GM21723 (cell line): ENCODE results near the gene NDRG4.

ENCODE experiments used
- ATAC-seq: cut with Tn5 transposase; IDR thresholded peaks from one replicate; pipeline ENCODE4 v1.9.1; 2021; ENCODE audit warnings: mild to moderate bottlenecking, moderate library complexity; ENCODE audit not compliant: unreplicated experiment

The NDRG4 gene

DNA sequence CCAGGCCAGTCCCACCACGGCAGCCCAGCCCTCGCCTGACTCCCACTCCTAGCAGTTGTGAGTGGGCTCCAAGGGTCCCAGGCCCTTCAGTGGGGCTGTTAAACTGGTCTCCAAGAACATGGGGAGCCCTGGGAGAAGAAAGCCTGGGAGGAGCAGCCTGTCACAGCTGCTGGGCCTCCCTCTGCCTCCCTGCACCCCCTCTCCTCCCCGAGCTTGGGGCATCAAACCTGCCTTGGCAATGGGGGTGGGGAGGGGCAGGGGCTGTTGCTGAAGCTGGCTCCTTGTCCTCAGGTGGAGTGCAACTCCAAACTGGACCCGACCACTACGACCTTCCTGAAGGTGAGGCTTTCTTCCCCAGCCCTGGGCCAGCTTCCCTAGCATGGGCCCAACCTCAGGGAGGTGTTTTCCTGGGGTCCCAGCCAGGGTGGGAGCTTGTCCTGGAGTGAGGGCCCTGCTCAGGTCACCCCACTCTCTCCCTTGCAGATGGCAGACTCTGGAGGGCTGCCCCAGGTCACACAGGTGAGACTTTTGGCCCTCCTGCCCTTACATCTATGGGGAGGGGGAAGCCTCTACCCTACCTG is 8.8 kb downstream of the NDRG4 start:
- no peak for ATAC-seq

DNA sequence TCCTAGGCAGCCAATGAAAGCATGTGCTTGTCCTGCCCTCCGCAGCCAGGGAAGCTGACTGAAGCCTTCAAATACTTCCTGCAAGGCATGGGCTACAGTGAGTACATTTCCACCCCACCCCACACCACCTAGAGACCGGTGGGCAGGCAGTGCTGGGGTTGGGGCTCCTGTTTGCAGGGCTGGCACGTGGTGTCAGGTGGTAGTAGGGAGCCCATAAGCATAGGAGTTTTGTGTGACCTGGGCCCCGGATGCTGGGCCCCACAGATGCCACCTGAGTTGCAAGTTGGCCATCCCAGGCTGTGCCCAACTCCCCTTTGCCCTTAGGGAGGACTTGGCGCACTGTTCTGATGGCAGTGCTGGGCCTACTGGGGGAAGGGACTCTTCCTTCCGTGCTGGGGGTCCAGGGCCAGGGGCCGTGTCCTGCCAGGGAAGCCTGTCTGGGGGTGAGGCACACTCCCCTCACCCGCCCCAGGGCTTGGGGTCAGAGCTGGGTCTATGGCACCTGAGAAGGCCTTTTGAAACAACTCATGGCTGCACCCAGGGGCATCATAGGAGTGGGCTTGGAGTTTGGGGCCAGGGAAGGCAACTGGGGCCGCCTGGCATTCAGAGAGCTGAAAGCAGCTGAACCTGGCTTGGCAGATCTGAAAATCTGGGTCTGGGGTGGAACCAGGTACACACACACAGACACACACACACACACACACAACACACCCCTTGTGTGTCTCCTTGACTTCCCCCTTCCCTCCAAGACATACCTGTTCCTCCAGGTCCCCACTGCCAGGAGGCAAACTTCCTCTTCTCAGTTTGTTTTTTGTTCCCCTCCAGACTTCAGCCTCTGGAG is 9.5 kb downstream of the NDRG4 start:
- ATAC-seq, result no peak

DNA sequence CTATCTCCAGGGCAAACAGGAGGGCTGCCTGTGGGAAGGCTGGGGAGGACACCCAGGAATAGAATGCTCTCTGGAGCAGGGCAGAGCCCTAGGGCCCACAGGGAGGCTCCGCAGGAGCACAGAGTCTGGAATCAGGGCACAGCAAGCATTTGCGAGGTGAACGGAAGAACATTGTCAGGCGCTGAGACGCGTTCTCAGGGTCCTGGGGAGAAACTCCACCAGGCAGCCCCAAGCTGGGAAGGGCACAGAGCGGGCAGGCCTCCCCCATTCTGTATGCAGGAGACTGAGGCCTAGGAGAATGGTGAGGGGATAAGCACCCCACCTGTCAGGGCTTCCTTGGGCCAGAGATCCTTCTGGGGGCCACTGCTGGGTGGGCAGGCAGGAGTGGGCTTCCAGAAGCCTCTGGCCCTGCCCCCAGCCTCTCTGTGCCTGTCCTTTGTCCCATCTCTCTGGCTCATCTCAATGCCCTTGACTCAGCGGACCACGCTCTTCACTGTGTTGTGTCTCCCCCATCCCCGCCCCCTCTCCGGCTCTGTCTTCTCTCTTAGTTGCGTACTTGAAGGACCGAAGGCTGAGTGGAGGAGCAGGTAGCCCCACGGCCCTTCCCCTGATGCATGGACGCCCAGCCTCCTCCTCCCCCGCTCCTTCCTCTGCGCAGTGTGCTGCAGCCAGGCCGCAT is 10.3 kb downstream of the NDRG4 start:
- no peak for ATAC-seq

DNA sequence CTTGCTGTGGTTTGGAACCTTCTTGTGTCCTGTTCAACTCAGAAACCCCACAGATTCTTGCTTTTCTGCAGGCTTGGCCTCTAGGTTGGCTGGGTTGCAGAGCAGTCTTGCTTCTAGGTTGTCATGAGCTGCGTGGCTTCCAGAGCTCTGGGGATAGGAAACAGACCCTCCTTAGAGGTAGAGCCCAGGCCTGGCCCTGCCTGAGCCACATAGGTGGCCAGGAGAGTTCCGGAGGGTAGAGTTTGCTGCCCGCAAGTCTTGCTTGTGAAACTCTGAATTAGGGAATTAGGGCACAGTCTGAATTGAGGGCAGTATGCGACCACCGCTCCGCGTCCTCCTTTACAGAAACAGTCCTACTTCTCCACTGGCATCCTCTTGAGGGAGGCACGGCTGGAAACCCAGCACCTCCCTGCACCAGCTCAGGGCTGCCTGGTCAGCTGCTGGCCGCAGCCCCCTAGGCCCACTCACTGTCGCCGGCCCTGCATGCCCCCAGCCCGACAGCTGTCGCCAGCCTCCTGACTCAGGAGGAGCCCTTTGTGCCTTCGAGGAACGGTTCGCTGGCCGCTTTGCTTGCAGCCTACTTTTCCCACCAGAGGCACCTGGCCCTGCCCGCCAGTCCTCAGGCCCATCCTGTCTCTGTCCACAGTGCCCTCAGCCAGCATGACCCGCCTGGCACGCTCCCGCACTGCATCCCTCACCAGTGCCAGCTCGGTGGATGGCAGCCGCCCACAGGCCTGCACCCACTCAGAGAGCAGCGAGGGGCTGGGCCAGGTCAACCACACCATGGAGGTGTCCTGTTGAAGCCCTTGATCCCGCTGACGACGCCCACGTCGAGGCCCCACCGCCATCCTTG is 11.1 kb downstream of the NDRG4 start:
- ATAC-seq, result no peak

DNA sequence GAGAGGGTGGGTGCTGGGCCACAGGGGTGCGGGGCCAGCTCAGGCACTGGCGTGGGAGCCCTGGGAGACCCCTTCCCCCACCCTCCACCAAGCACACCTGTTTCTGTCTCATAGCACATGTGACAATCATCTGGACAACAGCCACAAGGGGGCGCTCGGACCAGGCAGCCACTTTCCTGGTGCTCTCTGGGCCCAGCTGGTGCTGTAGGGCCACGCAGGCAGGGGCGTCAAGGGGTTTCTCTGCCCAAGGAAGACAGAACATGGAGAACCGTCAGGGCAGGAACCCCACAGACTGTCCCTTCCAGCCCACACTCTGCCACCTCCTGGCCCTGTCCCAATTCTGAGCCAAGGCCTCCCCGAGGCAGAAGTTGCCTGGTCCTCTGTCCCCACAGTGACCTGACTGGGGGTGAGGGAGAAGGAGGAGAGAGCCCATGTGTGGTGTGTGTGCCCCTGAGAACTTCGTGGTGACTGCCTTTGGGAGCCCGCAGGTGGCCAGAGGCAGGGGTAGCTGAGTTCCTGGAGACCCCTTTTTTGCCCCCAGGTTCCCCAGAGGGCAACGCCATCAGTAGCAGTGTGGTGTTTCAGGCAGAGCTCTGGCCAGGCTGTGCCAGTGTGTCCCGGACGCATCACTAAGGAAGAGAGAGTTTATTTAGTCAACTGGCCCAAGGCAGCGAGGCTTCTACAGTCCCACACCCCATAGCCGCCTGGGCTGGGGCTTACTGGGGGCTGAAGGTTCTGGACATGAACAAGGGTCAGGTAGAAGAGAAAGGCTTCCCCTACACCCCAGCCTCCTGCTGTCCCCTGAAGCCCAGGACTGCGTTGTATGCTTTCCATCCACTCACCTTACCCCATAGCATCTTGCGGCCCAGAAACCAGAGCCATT is 12.2 kb downstream of the NDRG4 start:
- ATAC-seq, result no peak

DNA sequence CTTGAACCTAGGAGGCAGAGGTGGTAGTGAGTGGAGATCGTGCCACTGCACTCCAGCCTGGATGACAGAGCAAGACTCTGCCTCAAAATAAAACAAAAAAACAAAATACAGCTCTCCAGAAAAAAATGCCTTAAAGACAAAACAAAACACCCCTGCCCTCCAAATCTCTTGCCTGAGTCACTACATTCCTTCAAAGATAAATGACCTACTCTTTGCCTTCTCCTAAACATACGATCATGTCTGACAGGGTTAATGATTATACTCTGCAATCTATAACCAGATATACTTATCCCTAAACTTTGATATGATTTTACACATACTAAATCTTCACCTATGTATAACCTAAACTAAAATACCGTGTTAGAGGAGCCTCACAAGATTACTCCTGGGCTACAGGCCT is 13.9 kb downstream of the NDRG4 start:
- no peak for ATAC-seq

DNA sequence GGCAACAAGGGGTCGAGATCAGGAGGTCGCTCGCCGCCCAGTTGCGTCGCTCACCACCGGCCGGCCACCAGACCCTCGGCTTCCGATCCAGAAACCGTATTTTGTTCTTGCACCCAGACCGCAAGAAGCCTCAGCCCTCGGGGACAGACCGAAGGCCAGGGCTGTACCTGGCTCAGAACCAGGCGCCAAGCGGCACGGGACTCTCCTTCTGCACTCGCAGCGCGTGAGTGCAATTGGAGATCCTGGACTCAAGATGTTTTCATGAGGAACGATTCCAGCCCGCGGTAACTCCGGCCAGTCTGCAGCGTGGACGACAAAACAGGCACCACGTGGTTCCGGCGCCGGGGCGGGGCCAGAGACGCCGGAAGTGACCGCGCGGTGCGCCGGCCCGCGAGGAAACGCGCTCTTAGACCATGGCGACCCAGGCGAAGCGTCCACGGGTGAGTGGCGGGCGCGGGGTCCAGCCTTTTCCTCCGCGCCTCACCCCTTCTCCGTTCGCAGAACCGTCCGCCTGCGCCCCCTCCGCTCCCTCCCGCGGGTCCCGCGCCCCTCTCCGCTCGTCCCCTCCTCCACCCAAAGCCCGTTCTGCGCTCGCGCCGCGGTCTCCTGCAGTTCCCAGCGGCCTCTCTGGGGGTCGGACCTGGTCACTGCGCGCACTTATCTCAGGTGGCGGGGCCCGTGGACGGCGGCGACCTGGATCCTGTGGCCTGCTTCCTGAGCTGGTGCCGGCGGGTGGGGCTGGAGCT is 15.4 kb downstream of the NDRG4 start, which contains the start of gene SETD6:
TSS of gene SETD6 (plus strand) at position 393 of the 746 bp plus-strand sequence. CDS start at position 414, 21 bp downstream.
- peak; percentile 76 for ATAC-seq

DNA sequence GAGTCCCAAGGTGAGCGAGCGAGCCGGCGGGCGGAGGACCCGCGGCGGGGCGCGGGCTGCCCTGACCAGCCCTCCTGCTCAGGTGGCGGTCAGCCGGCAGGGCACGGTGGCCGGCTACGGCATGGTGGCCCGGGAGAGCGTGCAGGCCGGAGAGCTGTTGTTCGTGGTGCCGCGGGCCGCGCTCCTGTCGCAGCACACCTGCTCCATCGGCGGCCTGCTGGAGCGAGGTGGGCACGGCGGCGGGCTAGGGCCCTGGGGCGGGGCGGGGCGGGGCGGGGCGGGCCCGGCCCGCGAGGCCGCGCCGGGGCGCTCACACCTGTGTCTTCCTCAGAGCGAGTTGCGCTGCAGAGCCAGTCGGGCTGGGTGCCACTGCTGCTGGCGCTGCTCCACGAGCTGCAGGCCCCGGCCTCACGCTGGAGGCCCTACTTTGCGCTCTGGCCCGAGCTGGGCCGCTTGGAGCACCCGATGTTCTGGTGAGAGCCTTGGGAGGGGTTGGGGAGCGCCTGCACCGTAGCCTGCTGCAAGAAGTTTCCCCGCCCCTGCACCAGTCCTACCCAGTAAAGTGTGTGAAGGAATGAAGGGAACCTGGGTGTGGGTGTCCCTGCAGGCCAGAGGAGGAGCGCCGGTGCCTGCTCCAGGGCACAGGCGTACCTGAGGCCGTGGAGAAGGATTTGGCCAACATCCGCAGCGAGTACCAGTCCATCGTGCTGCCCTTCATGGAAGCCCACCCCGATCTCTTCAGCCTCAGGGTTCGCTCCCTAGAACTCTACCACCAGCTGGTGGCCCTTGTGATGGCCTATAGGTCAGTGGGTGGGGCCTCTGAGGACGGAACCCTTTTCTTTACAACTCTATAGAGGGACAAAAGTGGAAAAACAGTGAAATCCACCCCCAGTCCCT is 16.2 kb downstream of the NDRG4 start:
- peak; percentile 45 for ATAC-seq

DNA sequence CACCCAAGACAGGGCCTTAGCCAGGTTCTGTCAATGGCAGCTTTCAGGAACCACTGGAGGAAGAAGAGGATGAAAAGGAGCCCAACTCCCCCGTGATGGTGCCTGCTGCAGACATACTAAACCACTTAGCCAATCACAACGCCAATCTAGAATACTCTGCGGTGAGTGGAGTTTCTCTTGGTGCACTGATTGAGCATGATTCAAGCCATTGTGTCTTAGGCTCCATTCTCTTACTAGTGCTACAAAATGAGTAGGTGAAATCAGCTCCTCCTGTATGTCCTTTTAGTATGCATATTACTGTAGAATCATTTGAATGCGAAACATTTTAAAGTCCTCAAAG is 16.8 kb downstream of the NDRG4 start:
- ATAC-seq, result no peak

DNA sequence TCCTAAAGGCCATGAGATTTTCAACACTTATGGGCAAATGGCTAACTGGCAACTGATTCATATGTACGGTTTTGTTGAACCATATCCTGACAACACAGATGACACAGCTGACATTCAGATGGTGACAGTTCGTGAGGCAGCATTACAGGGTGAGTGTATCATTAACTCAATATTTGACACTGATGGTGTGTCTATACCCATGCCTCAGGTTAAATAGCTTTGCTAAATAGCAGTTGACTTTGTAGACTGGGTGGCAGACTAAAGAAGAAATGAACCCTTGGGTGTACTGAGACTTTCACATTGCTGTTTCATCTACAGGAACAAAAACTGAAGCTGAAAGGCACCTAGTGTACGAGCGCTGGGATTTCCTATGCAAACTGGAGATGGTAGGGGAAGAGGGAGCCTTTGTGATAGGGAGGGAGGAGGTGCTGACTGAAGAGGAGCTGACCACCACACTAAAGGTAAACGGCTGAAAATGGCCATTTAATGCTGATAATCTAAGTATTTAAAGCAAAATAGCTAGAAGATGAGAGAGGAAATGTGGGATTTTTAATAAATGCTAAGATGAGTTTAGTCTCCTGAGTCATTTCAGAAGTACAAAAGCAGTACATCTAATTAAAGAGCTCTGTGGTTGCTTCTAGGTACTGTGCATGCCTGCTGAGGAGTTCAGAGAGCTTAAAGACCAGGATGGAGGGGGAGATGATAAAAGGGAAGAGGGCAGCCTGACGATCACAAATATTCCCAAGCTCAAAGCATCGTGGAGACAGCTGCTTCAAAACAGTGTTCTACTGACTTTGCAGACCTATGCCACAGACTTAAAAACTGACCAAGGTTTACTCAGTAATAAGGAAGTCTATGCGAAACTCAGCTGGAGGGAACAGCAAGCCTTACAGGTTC is 18.4 kb downstream of the NDRG4 start:
- peak; percentile 52 for ATAC-seq

DNA sequence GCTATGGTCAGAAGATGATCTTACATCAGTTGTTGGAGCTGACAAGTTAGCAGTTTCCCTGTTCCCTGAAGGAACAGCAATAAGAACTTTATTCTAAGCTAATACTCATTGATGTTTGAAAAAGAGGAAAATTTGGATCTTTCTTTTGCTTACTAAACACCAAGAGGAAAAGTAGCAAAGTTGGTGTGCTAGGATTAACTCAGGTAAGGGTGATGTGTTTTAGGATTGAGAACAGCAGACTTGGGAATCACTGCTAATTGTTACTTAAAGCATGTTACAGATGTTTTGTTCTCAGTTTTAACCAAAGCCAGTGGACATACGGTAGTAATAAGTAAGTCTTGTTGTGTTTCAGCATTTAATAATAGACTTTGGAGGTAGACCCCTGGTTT is 19.0 kb downstream of the NDRG4 start:
- no peak for ATAC-seq

DNA sequence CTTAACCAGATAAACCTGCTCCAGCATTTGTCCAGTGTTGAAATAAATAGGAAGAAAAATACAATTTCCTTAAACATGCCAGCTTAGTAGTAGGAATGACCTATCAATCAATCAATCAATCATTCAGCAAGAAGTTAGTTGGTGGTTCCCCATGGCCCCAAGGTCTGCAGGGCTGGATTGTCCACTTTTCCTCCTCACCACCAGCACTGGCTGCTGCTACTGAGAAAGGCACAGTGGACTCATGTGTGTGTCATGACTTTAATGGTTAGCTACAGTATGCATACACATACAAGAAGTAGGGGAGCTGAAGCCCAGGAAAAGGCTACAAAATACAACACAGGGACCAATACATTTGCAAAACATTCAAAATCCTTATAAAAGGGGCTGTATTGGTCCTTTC is 19.8 kb downstream of the NDRG4 start:
- no peak for ATAC-seq

DNA sequence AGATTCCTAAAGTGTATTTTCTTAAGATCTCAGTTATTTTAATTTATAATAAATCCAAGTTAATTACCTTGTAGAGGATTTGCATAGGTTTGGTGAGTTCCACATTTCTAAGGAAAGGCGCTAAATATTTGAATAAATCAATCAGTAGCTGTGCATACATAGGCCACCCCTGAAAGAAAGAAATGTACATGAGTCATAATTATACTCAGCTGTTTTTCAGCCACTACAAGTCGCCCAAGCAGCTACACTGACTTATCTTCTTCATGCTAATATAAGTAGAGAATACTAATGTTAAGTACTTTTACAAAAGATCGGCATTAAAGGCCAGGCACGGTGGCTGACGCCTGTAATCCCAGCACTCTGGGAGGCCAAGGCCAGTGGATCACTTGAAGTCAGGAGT is 30.2 kb downstream of the NDRG4 start:
- ATAC-seq, result no peak

DNA sequence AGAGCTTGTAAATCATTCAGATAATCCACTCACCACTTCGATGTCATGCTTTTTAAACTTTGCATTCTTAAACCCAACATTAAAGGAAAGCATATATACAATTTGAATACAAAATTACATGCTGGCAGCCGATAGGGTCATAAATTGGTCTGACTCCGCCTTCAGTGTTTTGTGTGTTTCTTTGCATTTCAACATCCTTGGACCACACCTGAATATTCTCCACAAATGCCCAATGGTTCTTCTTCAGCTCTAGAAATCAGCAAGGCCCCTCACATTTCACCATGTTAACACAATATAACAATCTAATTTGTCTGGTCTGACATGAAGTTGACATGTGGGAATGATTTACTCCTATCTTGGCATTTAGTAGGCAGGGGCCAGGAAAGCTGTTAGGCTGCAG is 32.5 kb downstream of the NDRG4 start:
- no peak for ATAC-seq

DNA sequence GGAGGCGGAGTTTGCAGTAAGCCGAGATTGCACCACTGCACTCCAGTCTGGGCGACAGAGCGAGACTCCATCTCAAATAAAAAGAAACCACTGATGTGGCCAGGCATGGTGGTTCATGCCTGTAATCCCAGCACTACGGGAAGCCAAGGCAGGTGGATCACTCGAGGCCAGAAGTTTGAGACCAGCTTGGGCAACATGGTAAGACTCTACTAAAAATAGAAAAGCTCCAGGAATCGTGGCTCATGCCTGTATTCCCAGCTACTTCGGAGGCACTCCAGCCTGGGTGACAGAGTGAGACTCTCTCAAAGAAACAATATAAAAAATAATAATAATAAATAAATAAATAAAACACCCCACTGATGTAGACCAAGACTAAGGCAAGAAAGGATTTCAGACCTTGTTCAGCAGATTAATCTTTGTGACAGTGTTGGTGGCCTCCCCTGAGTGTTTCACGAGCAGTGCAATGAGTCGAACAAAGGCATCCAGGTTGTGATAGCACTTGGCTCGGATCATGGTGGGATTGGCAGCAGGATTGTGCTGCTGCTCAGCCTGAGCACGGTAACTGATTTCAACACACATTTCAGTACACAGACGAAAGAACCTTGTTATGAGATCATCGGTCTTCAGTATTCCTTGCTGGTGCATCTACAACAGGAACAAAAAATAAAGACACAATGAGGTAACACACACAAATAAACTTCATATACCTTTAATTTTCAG is 34.0 kb downstream of the NDRG4 start:
- ATAC-seq, result no peak

DNA sequence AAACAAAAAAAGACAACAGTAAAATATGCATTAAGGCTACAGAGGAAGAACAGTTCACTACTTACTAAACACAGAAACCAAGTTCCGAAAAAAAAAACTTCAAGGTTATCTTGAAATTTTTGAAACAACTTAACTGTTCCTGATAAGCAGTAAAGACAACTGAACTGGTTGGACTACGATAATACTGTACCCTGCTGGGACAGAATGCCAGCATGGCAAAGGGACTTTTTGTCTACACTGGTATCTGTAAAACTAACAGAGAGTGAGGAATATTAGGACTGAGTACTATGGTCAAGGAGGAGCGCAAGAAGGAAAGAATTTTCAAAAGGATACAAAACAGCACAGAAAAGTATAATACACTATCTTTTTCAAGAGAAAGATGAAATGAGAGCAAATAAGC is 35.2 kb downstream of the NDRG4 start:
- ATAC-seq, result no peak

DNA sequence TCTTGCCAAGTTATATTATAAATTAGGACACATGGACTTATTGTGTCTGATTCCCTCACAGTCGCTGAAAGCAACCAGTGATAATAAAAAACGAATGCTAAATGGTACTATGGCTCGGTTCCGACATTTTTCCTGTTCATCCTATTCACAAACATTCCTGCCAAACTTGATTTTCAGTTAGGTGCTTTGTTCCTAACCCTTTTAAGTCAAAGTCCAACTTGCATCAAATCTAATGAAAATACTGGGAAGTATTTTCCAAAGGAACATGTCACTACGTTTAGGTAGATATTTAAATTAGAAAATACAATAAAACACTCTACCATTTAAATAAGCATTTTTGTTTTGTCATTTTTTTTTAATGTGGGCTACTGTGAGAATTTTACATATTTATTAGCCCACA is 36.3 kb downstream of the NDRG4 start:
- no peak for ATAC-seq
